DOHH2 (cell line): ENCODE results near the gene CERS2.

Experiments
- EZH2phosphoT487 ChIP-seq: fragments of 200-600 bp; sonication (generic); IDR thresholded peaks from 2 replicates; pipeline ENCODE4 v1.6.1; 2017; ENCODE audit warnings: borderline replicate concordance, mild to moderate bottlenecking, antibody characterized with exemption, low read length, moderate library complexity, mixed read lengths
- TF ChIP-seq, protein P1 (sequence below): fragments of 200-600 bp; sonication (generic); IDR thresholded peaks from one replicate; pipeline ENCODE4 v1.5.1; 2014; ENCODE audit warnings: antibody characterized with exemption, mild to moderate bottlenecking, low read depth, low read length; ENCODE audit not compliant: poor library complexity, severe bottlenecking

- TF ChIP-seq, protein P1, sequence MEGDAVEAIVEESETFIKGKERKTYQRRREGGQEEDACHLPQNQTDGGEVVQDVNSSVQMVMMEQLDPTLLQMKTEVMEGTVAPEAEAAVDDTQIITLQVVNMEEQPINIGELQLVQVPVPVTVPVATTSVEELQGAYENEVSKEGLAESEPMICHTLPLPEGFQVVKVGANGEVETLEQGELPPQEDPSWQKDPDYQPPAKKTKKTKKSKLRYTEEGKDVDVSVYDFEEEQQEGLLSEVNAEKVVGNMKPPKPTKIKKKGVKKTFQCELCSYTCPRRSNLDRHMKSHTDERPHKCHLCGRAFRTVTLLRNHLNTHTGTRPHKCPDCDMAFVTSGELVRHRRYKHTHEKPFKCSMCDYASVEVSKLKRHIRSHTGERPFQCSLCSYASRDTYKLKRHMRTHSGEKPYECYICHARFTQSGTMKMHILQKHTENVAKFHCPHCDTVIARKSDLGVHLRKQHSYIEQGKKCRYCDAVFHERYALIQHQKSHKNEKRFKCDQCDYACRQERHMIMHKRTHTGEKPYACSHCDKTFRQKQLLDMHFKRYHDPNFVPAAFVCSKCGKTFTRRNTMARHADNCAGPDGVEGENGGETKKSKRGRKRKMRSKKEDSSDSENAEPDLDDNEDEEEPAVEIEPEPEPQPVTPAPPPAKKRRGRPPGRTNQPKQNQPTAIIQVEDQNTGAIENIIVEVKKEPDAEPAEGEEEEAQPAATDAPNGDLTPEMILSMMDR: no peak
- TF ChIP-seq EZH2phosphoT487: no peak
These were observed 38.2 kb upstream of the CERS2 start for GRCh38 chr1:151012684-151013471.
